H54 (cell line): ENCODE data around the gene PID1.

Experiments
- DNase-seq: peaks from one replicate; pipeline ENCODE4 v3.0.0; 2011; ENCODE audit warnings: low spot score, mixed read lengths; ENCODE audit not compliant: insufficient read length
- FAIRE-seq: peaks from 3 replicates; lab custom pipeline; 2011; peaks lifted over from hg19 to GRCh38; lab: Jason Lieb, UNC
- POLR2A ChIP-seq: IDR thresholded peaks from 2 replicates; pipeline ENCODE4 v1.6.1; 2011; ENCODE audit warnings: low read depth, mild to moderate bottlenecking, low read length

The PID1 gene

GRCh38 chr2:229273006-229273722 is 2.1 kb upstream of the PID1 start:
- FAIRE-seq = no peak
- DNase-seq = no peak
- no peak for TF ChIP-seq POLR2A

- DNase-seq (no peak), FAIRE-seq (no peak)
- no peak for TF ChIP-seq POLR2A
Measured at GRCh38 chr2:229269941-229270340, 1.1 kb downstream of the PID1 start.

GRCh38 chr2:229269146-229269545 is 1.9 kb downstream of the PID1 start:
- TF ChIP-seq POLR2A = no peak
- DNase-seq = no peak
- no peak for FAIRE-seq

- no peak for TF ChIP-seq POLR2A
- DNase-seq (no peak), FAIRE-seq (no peak)
Measured at GRCh38 chr2:229268626-229269025, 2.5 kb downstream of the PID1 start.

GRCh38 chr2:229267080-229267479 is 4.0 kb downstream of the PID1 start:
- no peak for DNase-seq
- FAIRE-seq = no peak

GRCh38 chr2:229265727-229266126 is 5.4 kb downstream of the PID1 start:
- TF ChIP-seq POLR2A = no peak
- FAIRE-seq = no peak
- DNase-seq = no peak

More at GRCh38 chr2:229267080-229267479, 4.0 kb downstream of the PID1 start:
- no peak for TF ChIP-seq POLR2A

GRCh38 chr2:229261599-229261998 is 9.5 kb downstream of the PID1 start:
- no peak for DNase-seq
- FAIRE-seq = no peak
- no peak for TF ChIP-seq POLR2A

- no peak for DNase-seq
- no peak for TF ChIP-seq POLR2A
- no peak for FAIRE-seq
Measured at GRCh38 chr2:229261076-229261475, 10.0 kb downstream of the PID1 start.

- TF ChIP-seq POLR2A = no peak
- FAIRE-seq (no peak), DNase-seq (no peak)
Measured at GRCh38 chr2:229257985-229258384, 13.1 kb downstream of the PID1 start.

GRCh38 chr2:229256376-229256775 is 14.7 kb downstream of the PID1 start:
- FAIRE-seq = no peak
- TF ChIP-seq POLR2A = no peak

GRCh38 chr2:229254206-229254605 is 16.9 kb downstream of the PID1 start:
- TF ChIP-seq POLR2A = no peak
- FAIRE-seq (no peak), DNase-seq (no peak)

More at GRCh38 chr2:229256376-229256775, 14.7 kb downstream of the PID1 start:
- no peak for DNase-seq

GRCh38 chr2:229252996-229253395 is 18.1 kb downstream of the PID1 start:
- DNase-seq (no peak), FAIRE-seq (no peak)
- TF ChIP-seq POLR2A = no peak

- DNase-seq = no peak
- FAIRE-seq = no peak
- no peak for TF ChIP-seq POLR2A
Measured at GRCh38 chr2:229252280-229252679, 18.8 kb downstream of the PID1 start.

GRCh38 chr2:229249536-229249935 is 21.6 kb downstream of the PID1 start:
- no peak for TF ChIP-seq POLR2A
- no peak for DNase-seq
- FAIRE-seq = no peak

GRCh38 chr2:229246334-229246733 is 24.8 kb downstream of the PID1 start:
- no peak for DNase-seq
- TF ChIP-seq POLR2A = no peak
- FAIRE-seq = no peak
